Amniotic stem cell (primary cell): ENCODE measurements around the gene TSHR.
A peak's percentile ranks its signal among the peaks of the same experiment; 100 is the strongest.
"Not testable (repeated sequence)": the region's sequence is repeated elsewhere in the genome, so short reads cannot be mapped to it uniquely, and the experiment has no call there.

Experiments used
- DNase-seq: peaks from one replicate; lab custom pipeline; 2025; lab: John Stamatoyannopoulos, UW

The TSHR gene

GRCh38 chr14:80955416-80955941 is at the start of gene TSHR:
TSS of gene TSHR (plus strand) at chr14:80955621. CDS start at chr14:80955681, 60 bp downstream.
- no peak for DNase-seq

- no peak for DNase-seq
Observed at GRCh38 chr14:80906336-80906735, 49.1 kb upstream of the TSHR start.

- no peak for DNase-seq
Observed at GRCh38 chr14:80906946-80907345, 48.5 kb upstream of the TSHR start.

- not testable (repeated sequence) for DNase-seq
Observed at GRCh38 chr14:80912013-80912412, 43.4 kb upstream of the TSHR start.

GRCh38 chr14:80919622-80920021 is 35.8 kb upstream of the TSHR start:
- no peak for DNase-seq

GRCh38 chr14:80923368-80923767 is 32.1 kb upstream of the TSHR start:
- DNase-seq = no peak

GRCh38 chr14:80924365-80925103 is 30.9 kb upstream of the TSHR start:
- DNase-seq = no peak

- no peak for DNase-seq
Observed at GRCh38 chr14:80926397-80927082, 28.9 kb upstream of the TSHR start.

GRCh38 chr14:80927083-80927989 is 28.1 kb upstream of the TSHR start:
- no peak for DNase-seq

- no peak for DNase-seq
Observed at GRCh38 chr14:80930095-80930494, 25.3 kb upstream of the TSHR start.

GRCh38 chr14:80930836-80931389 is 24.5 kb upstream of the TSHR start:
- DNase-seq = no peak

- no peak for DNase-seq
Observed at GRCh38 chr14:80933282-80933681, 22.1 kb upstream of the TSHR start.

GRCh38 chr14:80933686-80934085 is 21.7 kb upstream of the TSHR start:
- no peak for DNase-seq

- no peak for DNase-seq
Observed at GRCh38 chr14:80940146-80940545, 15.3 kb upstream of the TSHR start.

GRCh38 chr14:80941241-80942185 is 13.9 kb upstream of the TSHR start, which contains the start of gene CEP128:
TSS of gene CEP128 (minus strand) at chr14:80941738.
- peak; percentile 92 for DNase-seq

GRCh38 chr14:80942191-80942600 is 13.2 kb upstream of the TSHR start:
- no peak for DNase-seq

- no peak for DNase-seq
Observed at GRCh38 chr14:80944861-80945617, 10.4 kb upstream of the TSHR start.

GRCh38 chr14:80946187-80946586 is 9.2 kb upstream of the TSHR start:
- no peak for DNase-seq

GRCh38 chr14:80946797-80947196 is 8.6 kb upstream of the TSHR start:
- no peak for DNase-seq

GRCh38 chr14:80948291-80948690 is 7.1 kb upstream of the TSHR start:
- DNase-seq = no peak
